ENCODE measurements around the gene DND1.
"Not testable (repeated sequence)": the region's sequence is repeated elsewhere in the genome, so short reads cannot be mapped to it uniquely, and the experiment has no call there.

The DND1 gene

DNA sequence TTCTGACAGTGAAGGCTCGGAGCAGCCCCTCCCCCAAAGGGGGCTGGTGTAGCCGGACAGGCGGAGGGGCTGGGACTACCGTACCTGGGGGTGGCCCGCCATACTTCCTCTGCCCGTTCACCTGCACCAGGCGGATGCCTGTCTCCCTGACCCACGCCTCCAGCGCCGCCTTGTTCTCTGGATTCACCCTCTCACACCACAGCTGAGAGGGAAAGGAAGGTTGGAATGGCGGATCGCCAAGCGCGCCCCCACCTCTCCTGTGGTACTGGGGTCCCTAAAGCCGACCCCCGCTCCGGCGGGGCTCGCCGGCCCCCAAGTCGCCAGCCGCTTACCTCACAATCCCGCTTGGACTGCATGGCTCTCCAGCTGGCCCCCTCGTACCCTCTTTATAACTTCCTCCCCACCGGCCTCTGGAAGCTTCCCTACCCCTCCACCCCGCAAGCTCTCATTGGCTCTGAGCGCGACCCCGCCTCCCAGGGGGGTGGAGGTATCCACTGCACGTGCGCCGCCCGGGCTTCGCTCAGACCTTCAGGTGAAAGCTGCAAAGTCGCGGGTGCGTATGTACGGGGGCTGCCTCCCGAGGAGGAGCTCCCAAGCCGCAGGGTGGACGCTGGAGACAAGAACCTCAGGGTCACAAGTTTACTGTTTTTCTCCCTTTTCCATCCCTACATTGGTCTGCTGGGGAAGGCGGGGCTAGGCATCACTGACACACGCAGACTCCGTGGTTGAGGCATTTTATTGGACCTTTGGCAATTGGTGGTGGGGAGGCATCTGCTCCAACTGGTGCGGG, at the start of gene DND1:
Gene DND1 (minus strand): TSS at position 390 of the 790 bp plus-strand sequence. CDS start 34 bp downstream, at position 356.
- DNase-seq = no peak

GRCh38 chr5:140721395-140721794, 48.0 kb upstream of the DND1 start:
- not testable (repeated sequence) for DNase-seq

- DNase-seq = not testable (repeated sequence)
Observed at GRCh38 chr5:140720738-140721137, 47.4 kb upstream of the DND1 start.

GRCh38 chr5:140718266-140718592, 44.9 kb upstream of the DND1 start:
- DNase-seq = no peak

DNA sequence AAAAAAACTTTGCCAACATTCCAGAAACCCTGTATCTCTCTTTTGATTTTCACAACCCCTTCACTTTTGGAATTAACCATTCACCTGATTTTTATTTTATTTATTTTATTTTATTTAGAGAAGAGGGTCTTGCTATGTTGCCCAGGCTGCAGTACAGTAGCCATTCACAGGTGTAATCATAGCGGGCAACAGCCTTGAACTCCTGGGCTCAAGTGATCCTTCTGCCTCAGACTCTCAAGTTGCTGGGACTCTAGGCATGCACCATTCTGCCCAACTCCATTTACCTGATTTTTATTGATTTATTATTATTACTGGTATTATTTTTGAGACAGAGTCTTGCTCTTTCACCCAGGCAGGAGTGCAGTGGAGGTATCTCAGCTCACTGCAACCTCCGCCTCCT, 42.9 kb upstream of the DND1 start:
- not testable (repeated sequence) for DNase-seq

DNA sequence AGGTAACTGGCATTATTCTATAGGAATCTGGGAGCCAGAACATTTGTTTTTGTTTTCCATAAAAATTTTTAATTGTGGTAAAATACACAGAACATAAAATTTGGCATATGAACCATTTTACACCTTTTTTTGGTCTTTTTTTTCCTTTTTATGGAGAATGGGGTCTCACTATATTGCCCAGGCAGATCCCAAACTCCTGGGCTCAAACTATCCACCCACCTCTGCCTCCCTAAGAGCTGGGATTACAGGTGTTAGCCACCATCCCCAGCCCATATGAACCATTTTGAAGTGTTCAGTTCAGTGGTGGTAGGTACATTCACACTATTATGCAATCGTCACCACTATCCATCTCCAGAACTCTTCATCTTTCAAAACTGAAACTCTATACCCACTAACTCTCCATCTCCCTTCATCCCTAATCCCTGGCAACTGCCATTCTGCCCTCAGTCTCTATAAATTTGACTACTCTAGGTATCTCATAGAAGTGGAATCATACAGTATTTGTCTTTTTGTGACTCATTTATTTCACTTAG, 40.3 kb upstream of the DND1 start:
- DNase-seq = no peak

GRCh38 chr5:140711794-140712193, 38.4 kb upstream of the DND1 start:
- DNase-seq = no peak

- DNase-seq = no peak
Observed at GRCh38 chr5:140710899-140711552, 37.6 kb upstream of the DND1 start.

GRCh38 chr5:140708787-140709186, 35.4 kb upstream of the DND1 start:
- DNase-seq = not testable (repeated sequence)

DNA sequence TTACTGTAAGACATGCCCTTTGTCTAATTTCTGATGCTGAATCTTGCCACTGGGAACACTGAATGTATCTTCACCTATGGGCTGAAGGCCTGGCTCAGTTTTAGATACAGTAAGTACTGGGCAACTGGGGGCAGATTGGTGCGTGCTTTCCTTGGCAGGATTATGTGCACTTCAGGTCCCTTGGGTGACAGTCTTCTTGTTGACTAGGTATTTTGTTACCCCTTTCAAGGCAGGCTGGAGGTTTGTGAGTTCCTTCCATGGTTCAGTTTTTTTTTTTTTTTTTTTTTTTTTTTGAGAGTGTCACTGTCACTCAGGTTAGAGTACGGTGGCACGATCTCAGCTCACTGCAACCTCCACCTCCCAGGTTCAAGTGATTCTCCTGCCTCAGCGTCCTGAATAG, 34.4 kb upstream of the DND1 start:
- DNase-seq = no peak

DNA sequence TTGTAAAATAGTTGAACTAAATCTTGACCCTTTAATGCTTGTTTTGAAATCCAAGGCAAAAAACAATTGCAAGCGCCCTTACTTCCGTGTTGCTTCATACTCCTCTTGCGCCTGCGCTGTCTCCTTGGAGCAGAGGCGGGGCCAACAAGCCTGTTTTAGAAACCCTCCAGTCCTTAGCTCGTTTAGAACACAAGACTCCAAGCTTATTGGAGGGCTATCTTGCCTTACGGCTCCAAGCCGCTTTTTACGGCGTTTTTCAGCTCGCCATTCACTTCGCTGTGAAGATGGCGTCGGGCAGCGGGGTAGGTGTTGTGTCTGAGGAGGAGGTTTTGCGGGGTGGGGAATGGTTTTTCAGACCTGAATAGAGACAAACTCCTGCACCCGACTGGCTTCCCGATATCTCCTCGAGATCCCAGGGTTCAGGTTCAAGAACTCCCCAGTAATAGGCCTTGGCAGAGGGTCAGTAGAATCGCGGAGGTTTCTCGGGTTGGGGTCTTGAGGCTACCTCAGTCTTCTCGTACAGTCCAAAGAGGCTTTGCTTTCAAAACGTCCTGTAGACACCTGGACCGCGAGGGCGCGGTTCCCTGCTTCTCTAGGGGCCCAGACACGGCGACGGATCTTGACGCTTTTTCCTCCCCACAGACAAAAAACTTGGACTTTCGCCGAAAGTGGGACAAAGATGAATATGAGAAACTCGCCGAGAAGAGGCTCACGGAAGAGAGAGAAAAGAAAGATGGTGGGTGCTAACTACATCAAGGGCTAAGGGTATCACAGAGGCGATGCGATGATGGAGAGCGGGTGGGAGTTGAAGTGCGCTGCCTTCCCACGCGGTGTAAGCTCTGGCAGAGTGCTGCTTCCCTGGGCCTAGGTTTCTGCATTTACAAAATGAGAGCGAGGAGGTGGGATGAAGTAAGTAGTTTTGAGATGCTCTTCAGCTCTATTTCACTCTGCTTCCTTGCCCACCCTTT, 27.1 kb upstream of the DND1 start, which contains the start of gene ZMAT2:
Gene ZMAT2 (plus strand): TSS at position 271 of the 968 bp plus-strand sequence. CDS start 14 bp downstream, at position 285.
- peak; percentile 88 to 92 for DNase-seq

- no peak for DNase-seq
Observed at GRCh38 chr5:140696891-140697492, 23.6 kb upstream of the DND1 start.

DNA sequence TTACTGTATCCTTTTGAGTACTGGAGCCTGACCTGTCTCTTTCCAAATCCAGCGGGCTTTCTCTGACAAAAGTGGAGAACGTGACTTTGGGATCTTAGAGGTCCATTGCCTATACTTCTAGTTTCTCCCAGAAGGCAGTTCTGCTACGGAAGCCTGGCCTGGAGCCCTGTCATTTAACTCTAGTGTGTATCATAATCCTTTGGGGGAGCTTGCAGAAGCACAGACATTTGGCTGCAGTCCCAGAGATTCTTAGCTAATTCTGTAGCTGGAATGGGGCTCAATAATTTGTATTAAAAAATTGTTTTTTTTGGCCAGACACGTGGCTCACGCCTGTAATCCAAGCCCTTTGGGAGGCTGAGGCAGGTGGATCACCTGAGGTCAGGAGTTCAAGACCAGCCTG, 20.9 kb upstream of the DND1 start:
- DNase-seq = no peak

- DNase-seq = peak; percentile 72 to 76
Observed at GRCh38 chr5:140690941-140691924, 17.9 kb upstream of the DND1 start, which contains the start of the genes HARS1 and HARS2. Gene HARS1, minus strand, starts transcription at chr5:140691370. Its CDS starts 66 bp downstream, at chr5:140691304. Gene HARS2, plus strand, starts transcription at chr5:140691455. Its CDS starts 194 bp downstream, at chr5:140691649.

GRCh38 chr5:140690376-140690932, 17.1 kb upstream of the DND1 start:
- DNase-seq = no peak

DNA sequence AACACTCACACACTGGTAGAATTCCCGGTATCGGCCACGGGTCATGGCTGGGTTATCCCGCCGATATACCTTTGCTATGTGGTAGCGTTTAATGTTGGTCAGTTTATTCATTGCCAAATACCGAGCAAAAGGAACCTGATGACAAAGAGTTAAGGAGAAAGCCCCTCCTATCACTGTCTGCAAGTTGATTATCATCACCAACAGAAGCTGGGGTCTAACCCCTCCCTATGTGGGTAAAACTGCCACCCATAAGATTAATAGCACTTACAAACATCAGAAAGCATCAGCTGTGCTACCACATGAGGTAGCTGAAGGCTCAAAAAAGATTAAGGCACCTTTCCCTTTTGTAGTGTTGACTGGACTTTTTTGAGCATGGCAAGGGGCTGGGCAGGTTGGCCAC, 5.6 kb upstream of the DND1 start:
- DNase-seq = no peak

DNA sequence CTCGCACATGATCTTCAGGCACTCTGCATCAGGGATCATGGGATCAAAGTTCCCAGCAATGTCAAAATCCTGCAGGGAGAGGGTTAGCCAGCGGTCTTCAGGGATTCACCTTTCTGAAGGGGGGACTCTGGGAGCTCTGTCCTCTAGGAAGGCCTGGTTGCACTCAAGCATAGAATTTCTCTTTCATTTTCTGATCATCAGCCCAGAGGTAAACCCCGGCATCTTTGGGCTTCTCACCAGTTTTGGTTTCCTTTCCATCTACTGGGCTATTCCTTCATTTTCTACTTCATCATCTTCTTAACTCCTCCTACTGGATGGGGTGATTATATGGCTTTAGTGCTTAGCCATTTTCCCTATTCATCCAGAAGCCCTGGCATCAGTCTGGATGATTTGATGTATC, 4.6 kb upstream of the DND1 start:
- DNase-seq = no peak

GRCh38 chr5:140674629-140675028, 1.3 kb upstream of the DND1 start:
- no peak for DNase-seq

- DNase-seq = no peak
Observed at GRCh38 chr5:140674211-140674610, 835 bp upstream of the DND1 start.

- no peak for DNase-seq
Observed at GRCh38 chr5:140672455-140673186, 755 bp downstream of the DND1 start.

All from NCI-H187 (cell line).